Neural cell (in vitro differentiated cells): ENCODE results near the gene SUSD6.

Source experiments
- EP300 ChIP-seq: fragments of 450-650 bp; conservative IDR thresholded peaks from 2 replicates; pipeline ENCODE4 v1.6.1; 2014; ENCODE audit warnings: antibody characterized with exemption, mild to moderate bottlenecking, moderate library complexity; ENCODE audit not compliant: poor library complexity, severe bottlenecking
- EZH2 ChIP-seq: fragments of 200-600, 300-800 bp; shearing (Covaris generic), sonication (generic); IDR thresholded peaks from 2 replicates; pipeline ENCODE4 v1.6.1; 2014; ENCODE audit warnings: antibody characterized with exemption, low read length, borderline replicate concordance, mild to moderate bottlenecking; ENCODE audit not compliant: insufficient read depth, poor library complexity, severe bottlenecking
- MXI1 ChIP-seq: fragments of 450-650 bp; conservative IDR thresholded peaks from 2 replicates; pipeline ENCODE4 v1.6.1; 2014; ENCODE audit warnings: antibody characterized with exemption, mild to moderate bottlenecking; ENCODE audit not compliant: poor library complexity, severe bottlenecking
- POLR2AphosphoS5 ChIP-seq: IDR thresholded peaks from 2 replicates; pipeline ENCODE4 v1.6.1; 2012
- RAD21 ChIP-seq: fragments of 450-650 bp; conservative IDR thresholded peaks from 2 replicates; pipeline ENCODE4 v1.6.1; 2014; ENCODE audit warnings: antibody characterized with exemption, mild to moderate bottlenecking, moderate library complexity
- SMC3 ChIP-seq: fragments of 450-650 bp; conservative IDR thresholded peaks from 2 replicates; pipeline ENCODE4 v1.6.1; 2014; ENCODE audit warnings: antibody characterized with exemption, mild to moderate bottlenecking, moderate library complexity; ENCODE audit not compliant: poor library complexity
- TF ChIP-seq, protein P1 (sequence below): fragments of 450-650 bp; IDR thresholded peaks from 2 replicates; pipeline ENCODE4 v1.5.1; 2014; ENCODE audit warnings: antibody characterized with exemption, mild to moderate bottlenecking, moderate library complexity; ENCODE audit not compliant: poor library complexity, severe bottlenecking
- TF ChIP-seq, protein P2 (sequence below): IDR thresholded peaks from 2 replicates; pipeline ENCODE4 v1.6.1; 2012; ENCODE audit warnings: borderline replicate concordance

GRCh38 chr14:69685218-69685616 lies 73.8 kb downstream of the SUSD6 start:
- TF ChIP-seq, protein P1, sequence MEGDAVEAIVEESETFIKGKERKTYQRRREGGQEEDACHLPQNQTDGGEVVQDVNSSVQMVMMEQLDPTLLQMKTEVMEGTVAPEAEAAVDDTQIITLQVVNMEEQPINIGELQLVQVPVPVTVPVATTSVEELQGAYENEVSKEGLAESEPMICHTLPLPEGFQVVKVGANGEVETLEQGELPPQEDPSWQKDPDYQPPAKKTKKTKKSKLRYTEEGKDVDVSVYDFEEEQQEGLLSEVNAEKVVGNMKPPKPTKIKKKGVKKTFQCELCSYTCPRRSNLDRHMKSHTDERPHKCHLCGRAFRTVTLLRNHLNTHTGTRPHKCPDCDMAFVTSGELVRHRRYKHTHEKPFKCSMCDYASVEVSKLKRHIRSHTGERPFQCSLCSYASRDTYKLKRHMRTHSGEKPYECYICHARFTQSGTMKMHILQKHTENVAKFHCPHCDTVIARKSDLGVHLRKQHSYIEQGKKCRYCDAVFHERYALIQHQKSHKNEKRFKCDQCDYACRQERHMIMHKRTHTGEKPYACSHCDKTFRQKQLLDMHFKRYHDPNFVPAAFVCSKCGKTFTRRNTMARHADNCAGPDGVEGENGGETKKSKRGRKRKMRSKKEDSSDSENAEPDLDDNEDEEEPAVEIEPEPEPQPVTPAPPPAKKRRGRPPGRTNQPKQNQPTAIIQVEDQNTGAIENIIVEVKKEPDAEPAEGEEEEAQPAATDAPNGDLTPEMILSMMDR = no peak
- no peak for TF ChIP-seq EZH2
- peak; percentile 62 for TF ChIP-seq POLR2AphosphoS5
- TF ChIP-seq MXI1 = no peak
- TF ChIP-seq EP300 = peak; percentile 64
- no peak for TF ChIP-seq SMC3
- TF ChIP-seq, protein P2, sequence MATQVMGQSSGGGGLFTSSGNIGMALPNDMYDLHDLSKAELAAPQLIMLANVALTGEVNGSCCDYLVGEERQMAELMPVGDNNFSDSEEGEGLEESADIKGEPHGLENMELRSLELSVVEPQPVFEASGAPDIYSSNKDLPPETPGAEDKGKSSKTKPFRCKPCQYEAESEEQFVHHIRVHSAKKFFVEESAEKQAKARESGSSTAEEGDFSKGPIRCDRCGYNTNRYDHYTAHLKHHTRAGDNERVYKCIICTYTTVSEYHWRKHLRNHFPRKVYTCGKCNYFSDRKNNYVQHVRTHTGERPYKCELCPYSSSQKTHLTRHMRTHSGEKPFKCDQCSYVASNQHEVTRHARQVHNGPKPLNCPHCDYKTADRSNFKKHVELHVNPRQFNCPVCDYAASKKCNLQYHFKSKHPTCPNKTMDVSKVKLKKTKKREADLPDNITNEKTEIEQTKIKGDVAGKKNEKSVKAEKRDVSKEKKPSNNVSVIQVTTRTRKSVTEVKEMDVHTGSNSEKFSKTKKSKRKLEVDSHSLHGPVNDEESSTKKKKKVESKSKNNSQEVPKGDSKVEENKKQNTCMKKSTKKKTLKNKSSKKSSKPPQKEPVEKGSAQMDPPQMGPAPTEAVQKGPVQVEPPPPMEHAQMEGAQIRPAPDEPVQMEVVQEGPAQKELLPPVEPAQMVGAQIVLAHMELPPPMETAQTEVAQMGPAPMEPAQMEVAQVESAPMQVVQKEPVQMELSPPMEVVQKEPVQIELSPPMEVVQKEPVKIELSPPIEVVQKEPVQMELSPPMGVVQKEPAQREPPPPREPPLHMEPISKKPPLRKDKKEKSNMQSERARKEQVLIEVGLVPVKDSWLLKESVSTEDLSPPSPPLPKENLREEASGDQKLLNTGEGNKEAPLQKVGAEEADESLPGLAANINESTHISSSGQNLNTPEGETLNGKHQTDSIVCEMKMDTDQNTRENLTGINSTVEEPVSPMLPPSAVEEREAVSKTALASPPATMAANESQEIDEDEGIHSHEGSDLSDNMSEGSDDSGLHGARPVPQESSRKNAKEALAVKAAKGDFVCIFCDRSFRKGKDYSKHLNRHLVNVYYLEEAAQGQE = no peak
- TF ChIP-seq RAD21 = no peak
